Head of caudate nucleus (tissue), 42 donors: ENCODE results near the gene PPARG.

Experiments
- DNase-seq, 42 donors: peaks; one replicate each; pipeline versions ENCODE4 v3.0.0 to v3.0.0-alpha.2; 2020 to 2021; ENCODE audit warnings: mixed read lengths in 7 of 42
- intact Hi-C: fragments of 100-400 bp; cut with DNase I; formaldehyde crosslinking; loops from one replicate; pipeline ENCODE4 v1.15.0; 2022

The PPARG gene

DNA sequence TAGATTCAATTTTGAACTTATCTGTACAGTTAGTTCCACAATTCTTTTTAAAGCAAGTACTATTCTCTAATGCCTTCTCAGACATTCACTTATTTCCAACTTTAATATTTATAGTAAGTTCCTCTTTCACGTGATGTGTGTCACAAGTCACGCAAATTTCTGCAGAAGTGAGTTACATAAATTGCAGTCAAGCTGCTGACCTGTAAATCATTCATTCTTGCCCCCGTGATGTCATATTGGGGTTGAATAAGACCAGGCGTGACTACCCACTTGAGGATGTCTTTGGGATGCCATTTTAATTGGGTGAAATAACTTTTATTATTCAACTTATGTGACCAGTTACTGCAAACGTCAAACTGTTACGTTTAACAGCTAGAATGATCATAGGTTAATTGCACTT, 15.1 kb downstream of the PPARG start:
- no peak for DNase-seq
- intact Hi-C loops: no loop called here

DNA sequence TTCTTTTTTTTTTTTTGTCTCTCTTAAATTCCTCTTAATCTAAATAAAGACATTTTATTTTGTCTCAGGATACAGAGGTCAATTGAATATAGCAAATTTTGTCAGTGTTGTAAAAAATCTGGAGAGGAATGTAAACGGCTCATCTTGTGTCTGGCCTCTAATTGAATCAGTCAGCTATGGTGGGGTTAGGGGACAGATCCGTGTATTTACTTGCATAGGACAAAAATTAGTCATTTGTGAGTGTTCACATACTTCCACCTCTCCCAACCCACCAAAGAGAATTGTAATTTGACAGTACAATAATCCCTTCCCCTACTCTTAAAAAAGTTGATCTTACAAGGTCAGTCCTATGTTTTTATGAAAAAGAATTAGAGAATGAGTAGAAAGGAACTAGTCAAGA, 18.3 kb downstream of the PPARG start:
- intact Hi-C loops: no loop called here
- DNase-seq: no peak

DNA sequence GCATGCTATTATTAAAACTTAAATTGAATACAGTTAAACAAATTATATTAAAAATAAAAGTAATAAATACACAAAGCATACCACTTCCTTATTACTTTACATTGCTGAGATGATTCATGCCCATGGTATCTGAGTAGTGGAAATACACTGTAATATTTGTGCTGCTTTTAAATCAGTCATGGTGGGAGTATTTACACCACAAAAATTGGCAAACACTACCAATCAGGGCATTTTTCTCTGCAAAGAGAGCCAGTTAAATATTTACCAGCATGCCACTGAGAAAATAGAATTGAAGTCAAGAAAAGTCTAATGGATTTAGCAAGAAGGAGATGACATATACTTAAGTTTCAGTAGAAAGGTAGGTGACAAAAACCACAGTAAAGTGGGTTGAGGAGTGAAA, 19.6 kb downstream of the PPARG start:
- intact Hi-C loops: no loop called here
- no peak for DNase-seq

DNA sequence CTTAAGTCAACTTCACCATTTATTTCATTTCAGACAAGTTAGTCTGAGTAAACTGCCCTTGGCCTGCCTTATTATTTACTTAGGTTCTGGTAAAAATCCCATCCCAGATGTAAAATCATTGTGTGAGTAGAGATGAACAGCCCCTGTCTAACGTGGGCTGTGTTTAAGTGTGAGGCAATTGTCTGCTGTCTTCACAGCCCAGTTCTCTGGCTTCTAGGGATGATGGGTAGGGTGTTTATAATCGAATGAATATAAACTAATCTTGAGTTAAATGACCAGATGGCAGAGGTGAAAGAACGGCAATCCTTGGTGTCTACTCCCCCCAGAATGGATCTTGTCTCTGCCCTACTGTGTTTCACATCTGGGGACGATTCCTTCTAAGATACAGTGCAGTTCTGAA, 20.8 kb downstream of the PPARG start:
- DNase-seq: no peak
- intact Hi-C loops: no loop called here

DNA sequence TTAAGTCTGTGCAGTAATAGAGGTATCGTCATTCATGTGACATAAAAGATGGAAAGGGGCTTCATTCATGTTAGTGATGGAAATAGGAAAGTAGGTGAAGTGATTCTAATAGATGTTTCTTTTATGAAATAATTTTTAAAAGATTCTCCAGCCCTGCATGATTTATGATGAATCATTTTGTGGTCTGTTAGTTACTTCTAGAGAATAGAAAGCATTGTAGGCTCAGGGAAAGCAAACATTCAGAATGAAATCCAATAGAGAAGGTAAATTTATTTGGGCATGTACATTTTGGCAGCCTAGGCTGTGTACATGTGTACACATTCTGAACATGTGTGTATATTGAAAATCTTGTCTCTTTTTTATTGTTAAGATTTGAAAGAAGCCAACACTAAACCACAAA, 23.1 kb downstream of the PPARG start:
- intact Hi-C loops: no loop called here
- no peak for DNase-seq

DNA sequence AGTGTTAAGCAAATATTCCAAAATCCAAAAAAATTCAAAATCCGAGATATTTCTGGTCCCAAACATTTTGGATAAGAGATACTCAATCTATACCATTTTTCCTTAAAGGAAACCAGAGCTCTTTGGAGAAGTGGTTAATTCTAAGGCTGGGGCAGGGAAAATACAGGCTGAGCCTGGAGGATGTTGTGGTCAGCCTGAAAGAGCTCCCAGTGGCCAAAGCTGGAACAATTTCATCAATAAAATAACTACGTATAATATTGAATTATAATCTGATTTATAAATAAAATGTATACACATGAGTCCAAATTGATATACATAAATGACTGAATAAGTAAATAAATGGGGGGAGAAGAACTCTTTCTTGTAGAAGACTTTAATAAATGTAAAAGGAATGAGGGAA, 24.6 kb downstream of the PPARG start:
- DNase-seq: no peak
- intact Hi-C loops: no loop called here

DNA sequence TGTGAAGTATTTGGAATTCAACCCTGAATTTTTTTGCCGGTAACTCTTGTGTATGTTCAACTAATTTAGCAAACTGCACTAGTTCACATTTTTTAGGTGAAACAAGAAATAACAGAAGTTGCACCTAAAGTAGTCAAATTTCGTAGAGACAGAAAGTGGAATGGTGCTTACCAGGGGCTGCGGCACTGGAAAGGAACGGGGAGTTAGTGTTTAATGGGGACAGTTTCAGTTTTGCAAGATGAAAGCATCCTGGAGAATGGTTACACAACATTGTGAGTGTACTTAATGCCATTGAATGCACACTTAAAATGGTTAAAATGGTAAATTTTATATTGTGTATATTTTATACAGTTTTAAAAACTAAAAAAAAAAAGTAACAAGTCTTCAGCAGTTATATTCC, 27.4 kb downstream of the PPARG start:
- intact Hi-C loops: no loop called here
- DNase-seq: no peak

DNA sequence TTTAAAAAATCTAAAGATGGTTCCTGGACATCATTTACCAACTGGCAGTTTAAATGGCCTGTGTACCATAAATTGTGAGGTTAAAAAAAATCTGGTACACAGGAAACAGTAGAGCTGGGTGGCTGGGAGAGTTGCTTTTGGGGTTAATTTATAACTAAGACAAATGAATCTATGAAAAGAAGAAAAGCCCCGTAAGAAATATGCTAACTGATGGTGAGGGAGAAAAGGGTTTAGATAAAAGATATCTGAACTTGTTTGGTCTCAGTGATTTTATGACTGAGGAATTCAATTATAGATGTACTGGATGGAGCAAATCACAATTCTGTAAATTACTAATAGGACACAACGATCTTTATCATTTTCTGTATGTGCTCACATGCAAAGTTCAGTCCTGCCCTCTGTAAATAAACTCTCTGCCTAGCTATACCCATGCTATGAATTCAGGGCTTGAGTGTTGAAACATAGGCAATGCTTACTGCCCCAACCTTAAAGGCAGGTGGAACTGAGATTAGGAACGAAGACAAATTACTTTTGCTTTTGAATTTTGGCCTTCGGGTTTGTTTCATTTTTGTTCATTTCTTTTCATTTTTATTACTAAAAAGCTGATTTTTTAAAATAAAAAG, 28.0 kb downstream of the PPARG start:
- no peak for DNase-seq
- intact Hi-C loops: no loop called here

DNA sequence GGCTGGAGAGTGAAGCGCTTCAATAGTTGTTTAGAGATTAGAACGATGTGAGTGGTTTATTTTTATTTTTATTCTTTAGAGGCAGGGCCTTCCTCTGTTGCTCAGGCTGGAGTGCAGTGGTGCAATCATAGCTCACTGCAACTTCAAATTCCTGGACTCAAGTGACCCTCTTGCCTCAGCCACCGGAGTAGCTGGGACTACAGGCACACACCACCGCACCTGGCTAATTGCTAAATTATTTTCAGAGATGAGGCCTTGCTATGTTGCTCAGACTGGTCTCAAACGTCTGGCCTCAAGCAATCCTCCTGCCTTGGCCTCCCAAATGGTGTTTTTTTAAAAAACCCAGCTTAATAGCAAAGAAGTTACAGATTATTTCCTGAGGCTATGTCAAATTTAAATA, 29.0 kb downstream of the PPARG start:
- intact Hi-C loops: no loop called here
- DNase-seq: no peak

DNA sequence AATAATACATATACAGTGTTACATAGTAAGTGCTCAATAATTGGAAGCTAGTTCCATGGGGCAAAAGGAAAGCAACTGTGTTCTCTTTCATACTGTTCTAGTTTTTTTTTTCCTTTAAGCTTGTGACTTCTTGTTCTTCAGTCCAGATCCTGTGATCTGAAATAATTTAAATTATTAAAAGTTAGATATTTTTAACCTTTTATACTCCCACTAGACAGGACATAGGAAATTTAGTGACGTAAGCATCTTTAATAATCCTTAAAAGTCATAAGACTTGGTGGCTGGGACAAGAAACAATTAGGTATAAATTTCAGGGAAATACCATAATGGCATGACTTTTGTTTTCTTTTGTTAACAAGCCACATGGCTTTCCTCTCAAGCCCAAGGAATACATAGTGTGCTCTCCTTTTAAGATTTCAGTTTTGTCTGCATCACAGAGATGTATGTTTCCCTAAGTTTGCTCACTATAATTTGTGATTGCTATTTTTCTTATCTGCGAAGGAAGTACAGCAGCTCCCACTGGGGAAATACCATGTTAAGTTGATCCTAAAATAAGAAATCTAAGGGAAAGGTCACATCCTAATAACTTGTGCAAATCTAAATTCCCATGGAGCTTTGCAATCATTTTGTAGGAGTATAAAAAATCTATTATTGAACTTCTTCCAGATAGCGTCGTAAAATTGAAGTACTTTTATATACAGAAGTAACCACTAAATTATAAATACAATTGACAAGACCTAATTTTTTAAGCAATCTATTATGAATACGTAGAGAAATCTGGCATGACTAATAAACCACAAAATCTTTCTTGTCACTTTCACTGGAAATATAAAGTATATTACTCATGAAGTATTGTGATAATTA, 30.1 kb downstream of the PPARG start:
- DNase-seq: no peak

DNA sequence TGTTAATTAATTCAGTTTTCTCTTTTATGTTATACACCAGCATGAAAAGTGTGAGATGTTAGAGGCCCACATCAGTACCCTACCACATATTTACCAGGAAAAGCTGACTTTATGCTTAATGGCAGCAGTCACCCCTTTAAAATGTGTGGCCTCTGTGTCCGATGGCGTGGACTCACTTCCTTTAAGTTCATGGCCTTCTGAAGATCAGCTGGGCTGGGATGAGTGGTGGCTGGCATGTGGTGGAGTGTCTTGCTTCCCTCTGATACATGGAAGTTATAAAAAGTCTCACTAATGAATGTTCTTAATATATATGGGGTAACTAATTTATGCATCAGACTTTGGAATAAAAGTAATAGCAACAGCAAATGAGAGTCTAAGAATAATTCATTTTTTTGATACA, 32.1 kb downstream of the PPARG start:
- intact Hi-C loops: no loop called here

More for the DNA sequence above, 30.1 kb downstream of the PPARG start:
- intact Hi-C loops: no loop called here

DNA sequence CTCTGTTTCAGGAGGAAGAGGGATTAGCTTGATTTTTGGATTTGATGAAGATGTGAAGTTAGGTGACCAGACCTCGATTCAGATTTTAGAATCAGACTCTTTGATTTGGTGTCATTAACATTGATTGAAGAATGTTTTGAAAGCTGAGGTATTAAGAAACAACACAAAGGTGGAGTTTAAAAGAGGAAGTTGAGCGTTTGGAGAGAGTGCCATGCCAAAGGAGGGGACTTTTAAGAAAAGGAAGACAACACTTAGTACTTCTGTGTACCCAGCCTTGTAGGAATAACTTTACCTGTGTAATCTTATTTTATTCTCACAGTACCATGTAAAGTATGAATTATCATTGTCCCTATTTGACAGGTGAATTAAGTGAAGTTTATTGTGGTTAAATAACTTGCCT, 34.4 kb downstream of the PPARG start:
- intact Hi-C loops: no loop called here

More for the DNA sequence above, 32.1 kb downstream of the PPARG start:
- no peak for DNase-seq

DNA sequence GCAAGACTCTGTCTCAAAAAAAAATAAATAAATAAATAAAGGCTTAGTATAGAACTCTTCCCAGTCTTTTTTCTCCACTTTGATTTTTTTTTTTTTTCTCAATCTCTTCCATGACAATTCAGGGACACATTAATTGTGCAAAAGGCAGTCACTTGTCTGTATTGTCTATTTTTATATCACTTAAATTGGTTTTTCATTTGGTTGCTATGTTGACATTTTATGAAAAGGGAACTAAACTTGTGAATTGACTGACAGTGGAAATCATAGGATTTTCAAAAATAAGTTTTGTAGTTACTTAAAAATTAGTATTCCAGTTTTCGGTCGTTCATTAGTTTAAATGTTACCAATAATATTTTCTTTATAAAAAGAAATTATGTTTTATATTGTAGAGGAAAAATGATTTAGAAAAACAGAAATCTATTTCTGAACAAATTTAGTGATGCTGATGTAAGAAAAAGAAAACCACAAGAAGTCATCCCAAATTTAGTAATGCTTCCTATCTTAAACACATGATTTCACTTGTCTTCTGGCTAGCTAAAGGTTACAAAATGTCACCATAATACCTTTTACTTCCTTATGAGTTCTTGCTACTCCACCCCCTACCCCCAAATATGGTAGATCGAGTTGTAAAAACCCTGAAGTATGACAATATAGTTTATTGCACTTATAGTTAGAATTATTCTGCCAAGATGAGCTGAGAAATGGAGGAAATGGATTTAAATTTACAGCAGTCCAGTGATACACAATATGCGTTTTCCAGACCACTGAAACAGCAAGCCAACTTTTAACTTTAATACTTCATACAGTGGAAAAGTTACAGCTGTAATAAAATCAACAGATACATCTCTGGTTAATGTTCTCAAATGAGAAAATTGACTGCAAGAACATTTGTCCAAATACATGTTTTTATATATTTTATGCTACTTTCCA, 37.0 kb downstream of the PPARG start:
- intact Hi-C loops: no loop called here
- no peak for DNase-seq

More for the DNA sequence above, 34.4 kb downstream of the PPARG start:
- DNase-seq: no peak

DNA sequence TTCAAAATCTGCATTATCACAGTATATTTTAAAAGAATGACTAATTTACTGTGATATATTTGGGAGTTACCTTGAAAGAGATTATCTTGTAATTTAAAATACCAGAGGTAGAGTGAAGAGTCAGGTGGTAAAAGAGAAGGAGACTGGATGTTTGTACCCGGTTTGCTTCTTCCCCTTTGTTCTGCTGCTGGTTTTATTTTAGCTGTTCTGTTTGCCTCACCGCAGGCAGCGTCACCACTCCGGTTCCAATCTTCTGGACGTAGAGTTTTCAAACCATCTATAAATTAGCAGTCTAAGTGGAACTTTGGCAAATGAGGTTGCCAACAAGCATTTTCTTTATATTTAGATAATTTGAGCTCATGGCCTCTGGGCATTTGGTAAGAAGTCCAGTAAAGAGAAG, 38.2 kb downstream of the PPARG start:
- intact Hi-C loops: no loop called here
- DNase-seq: no peak

DNA sequence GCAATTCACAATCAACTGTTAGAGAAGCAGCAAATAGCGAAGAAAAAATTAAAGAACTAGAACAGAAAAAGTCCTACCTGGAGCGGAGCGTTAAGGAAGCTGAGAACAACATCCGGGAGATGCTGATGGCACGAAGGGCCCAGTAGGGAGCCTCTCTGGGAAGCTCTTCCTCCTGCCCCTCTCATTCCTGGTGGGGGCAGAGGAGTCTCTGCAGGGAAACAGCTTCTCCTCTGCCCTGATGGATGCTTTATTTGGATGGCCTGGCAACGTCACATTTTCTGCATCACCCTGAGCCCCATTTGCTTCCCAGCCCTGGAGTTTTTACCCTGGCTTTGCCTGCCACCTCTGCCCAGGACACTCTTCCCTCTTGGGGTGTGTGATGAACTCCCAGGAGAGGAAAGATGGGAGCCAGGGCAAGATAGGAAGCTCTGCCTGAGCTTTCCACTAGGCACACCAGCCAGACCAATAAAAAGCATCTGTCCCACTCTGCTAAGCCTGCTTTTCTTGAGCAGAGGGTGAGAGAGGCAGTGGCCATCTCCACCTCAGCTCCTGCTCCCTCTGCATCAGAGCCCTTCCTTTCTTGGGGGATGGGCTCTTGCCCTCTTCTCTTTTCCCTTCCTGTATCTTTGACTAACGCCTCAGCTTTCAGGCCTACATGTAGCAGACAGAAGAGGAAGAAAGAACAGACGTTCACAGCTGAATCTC, 39.4 kb downstream of the PPARG start:
- DNase-seq: peak in 12 of 42 donors; percentile 2 to 45 (median 11)
- intact Hi-C loops: no loop called here

DNA sequence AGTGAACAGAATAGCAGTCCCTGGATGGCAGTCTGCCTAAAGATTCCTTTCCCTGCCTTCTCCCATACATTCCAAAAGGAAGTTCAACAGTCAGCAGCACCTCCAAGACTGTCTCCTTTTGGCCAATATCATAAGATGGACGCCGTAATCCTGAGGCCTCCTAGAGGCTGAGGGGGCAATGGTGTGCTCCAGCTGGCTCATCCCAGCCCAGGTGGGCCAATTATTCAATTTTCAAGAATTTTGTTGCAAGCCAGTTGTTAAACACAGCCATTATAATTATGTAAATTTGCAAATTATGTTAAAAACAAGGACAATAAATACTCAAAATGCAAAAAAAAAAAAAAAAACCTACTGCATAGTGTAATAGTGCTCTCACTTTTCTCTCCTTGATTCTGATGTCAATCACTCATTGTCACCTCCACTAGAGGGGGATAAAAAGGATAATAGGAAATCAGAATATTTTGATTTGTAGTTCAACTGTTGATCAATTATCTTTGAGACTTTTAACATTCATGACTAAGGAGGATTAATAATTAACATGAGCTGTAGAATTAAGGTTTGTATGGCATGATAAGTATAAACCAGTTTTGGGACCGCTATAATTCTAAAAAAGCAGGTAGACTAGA, 40.1 kb downstream of the PPARG start:
- intact Hi-C loops: no loop called here
- DNase-seq: no peak

DNA sequence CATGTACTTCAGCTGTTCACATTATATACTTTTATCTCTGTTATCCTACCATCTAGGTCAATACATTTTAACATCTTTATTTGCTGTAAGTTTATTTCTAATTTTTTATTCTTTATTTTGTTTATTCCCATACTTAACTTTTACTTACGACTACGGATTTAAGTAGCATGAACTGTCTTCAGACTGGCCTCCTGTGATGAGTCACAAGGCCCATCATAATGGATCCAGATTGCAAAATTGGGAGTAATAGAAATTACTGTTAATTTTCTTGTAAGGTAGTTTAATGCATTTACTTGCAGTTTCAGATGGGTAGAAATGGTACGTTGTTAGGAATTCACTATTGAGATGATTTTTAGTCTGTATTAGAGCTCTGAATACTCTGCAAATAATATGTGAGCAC, 45.9 kb downstream of the PPARG start:
- intact Hi-C loops: no loop called here
- no peak for DNase-seq

DNA sequence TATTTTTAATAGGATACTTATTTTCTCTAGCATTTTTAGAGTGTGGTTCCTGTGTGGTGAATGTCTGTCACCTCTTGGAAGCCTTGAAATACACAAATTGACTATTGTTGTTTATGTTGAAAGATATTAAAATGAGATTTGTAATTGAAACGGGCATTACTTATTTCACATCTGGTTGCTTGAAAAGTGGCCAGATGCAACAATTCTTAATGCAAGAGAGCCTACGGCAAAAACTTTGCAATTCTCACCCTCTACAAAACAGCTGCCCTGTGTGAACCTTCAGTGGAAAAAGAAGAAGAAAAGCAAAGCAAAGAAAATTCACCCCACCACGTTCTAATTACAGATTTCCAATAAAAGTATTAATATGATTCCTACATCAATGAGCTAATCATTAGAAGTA, 46.6 kb downstream of the PPARG start:
- DNase-seq: no peak
- intact Hi-C loops: no loop called here

DNA sequence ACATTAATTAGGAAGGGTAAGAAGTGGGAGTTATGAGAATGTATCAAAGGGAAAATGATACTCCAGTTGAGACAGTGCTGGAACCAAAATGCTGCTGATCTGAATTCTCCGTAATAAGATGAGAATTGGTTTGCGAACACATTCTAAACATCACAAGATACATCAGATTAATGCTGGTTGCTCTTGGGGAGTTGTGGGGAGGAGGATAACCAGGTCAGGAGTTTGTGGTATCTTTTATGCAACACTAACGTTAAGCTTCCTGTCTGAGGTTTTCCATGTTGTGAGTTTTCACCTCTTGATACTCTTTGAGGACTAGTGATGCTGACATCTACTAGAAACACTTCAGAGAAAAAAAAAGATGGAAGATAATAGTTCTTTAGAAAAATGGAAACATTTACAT, 47.2 kb downstream of the PPARG start:
- intact Hi-C loops: no loop called here

More for the DNA sequence above, 47.2 kb downstream of the PPARG start:
- no peak for DNase-seq
